ENCODE results near the gene B4GALT5. TPM values are rescaled to one million over a fixed set of nuclear protein-coding genes. Genes with fewer than 3 reads are reported as not detected.
"Not testable (repeated sequence)": the region's sequence is repeated elsewhere in the genome, so short reads cannot be mapped to it uniquely, and the experiment has no call there.

B4GALT5 gene
- polyA plus RNA-seq, 1 experiment = 26.7 TPM

DNA sequence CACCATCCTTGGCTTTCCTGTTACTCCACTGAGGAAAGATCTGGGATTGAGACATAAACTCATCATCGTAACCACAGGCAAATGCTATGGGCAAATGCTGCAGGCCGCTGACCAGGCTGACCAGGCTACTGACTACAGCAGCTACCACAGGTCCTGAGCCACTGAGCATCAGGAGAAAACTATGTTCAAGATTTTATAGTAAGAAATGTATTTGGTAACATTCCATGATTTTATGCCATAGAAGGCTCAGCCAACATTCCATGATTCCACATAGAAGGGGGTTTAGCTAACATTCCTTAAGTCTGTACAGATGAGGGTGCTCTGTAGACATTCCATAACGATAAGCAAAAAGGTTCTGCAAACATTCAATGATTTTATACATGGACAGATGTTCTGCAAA, 16.1 kb upstream of the B4GALT5 start:
- H3K36me3 ChIP-seq (ENCODE audit: control insufficient read depth, insufficient read depth, low read length) = no peaks in the 10 kb centered on the region
- H3K4me3 ChIP-seq (ENCODE audit: low read depth, low read length) = no peak overlapping the region
- ChIA-PET CTCF (interaction anchor here (0.7 to 1.5 kb wide), 3 partner anchors 11 to 159 kb away, joined by 3 to 5 read pairs (median 4); partner anchors contain the start of gene SLC9A8), POLR2A (no interaction called here)
- no peaks in the 10 kb centered on the region for H3K27me3 ChIP-seq (ENCODE audit: control insufficient read depth, insufficient read depth, low read length)
- peak; percentile 34 for DNase-seq (ENCODE audit: low read depth)
- TF ChIP-seq, protein P1, sequence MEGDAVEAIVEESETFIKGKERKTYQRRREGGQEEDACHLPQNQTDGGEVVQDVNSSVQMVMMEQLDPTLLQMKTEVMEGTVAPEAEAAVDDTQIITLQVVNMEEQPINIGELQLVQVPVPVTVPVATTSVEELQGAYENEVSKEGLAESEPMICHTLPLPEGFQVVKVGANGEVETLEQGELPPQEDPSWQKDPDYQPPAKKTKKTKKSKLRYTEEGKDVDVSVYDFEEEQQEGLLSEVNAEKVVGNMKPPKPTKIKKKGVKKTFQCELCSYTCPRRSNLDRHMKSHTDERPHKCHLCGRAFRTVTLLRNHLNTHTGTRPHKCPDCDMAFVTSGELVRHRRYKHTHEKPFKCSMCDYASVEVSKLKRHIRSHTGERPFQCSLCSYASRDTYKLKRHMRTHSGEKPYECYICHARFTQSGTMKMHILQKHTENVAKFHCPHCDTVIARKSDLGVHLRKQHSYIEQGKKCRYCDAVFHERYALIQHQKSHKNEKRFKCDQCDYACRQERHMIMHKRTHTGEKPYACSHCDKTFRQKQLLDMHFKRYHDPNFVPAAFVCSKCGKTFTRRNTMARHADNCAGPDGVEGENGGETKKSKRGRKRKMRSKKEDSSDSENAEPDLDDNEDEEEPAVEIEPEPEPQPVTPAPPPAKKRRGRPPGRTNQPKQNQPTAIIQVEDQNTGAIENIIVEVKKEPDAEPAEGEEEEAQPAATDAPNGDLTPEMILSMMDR (IDR thresholded peaks at IDR 0.05; ENCODE audit: insufficient read depth, low read depth, low read length) = no peak

DNA sequence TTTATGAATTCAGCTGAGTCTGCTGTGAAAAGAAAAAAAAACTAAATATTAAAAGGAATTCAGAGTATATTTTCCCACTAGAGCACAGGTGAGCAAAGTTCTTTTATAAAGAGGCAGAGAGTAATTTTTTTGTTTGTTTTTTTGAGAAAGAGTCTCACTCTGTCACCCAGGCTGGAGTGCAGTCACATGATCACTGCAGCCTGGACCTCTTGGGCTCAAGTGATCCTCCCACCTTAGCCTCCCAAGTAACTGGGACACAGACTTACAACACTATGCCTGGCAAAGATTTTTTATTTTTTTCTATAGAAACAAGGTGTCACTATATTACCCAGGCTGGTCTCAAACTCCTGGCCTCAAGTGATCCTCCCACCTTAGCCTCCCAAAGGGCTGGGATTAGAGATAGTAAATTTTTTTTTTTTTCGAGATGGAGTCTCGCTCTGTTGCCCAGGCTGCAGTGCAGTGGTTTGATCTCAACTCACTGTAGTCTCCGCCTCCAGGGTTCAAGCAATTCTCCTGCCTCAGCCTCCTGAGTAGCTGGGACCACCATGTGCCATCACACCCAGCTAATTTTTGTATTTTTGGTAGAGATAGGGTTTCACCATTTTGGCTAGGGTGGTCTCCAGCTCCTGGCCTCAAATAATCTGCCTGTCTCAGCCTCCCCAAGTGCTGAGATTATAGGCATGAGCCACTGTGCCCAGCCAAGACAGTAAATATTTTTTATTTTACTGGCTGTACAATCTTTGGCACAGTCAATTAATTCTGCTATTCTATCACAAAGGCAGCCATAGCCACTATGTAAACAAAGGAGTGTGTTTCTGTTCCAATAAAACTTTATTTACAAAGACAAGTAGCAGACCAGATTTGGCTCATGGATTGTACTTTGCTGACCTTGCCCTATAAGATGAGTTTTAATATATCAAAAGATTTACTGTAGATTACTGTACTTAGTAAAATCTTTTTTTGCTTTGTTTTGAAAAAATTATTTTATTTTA, 14.5 kb upstream of the B4GALT5 start:
- TF ChIP-seq, protein P1 (IDR thresholded peaks at IDR 0.05; ENCODE audit: insufficient read depth, low read depth, low read length) = no peak
- Histone ChIP-seq H3K4me3 (ENCODE audit: low read depth, low read length) (no peak overlapping the region), H3K36me3 (ENCODE audit: control insufficient read depth, insufficient read depth, low read length) (no peaks in the 10 kb centered on the region), H3K27me3 (ENCODE audit: control insufficient read depth, insufficient read depth, low read length) (no peaks in the 10 kb centered on the region)
- POLR2A ChIA-PET = interaction anchor here (0.7 kb wide), 1 partner anchor 12 kb away, joined by 3 read pairs; no protein-coding TSS in a partner anchor
- CTCF ChIA-PET = no interaction called here
- DNase-seq (ENCODE audit: low read depth) = no peak

DNA sequence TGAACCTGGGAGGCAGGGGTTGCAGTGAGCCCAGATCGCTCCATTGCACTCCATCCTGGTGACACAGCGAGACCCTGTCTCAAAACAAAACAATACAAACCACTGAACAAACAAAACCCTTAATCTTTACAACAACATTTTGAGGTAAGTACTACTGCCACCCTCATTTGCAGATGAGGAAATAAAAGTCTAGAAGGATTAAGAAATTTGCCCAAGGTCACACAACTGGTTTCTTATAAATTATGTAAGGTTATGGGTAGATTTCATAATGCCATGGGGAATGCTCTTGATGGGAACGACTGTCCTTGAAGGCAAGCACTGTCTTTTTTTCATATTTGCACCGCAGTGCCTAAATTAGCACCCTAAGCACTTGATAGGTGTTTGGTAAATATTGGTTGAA, 13.8 kb upstream of the B4GALT5 start:
- ChIA-PET POLR2A (no interaction called here), CTCF (no interaction called here)
- no peak for DNase-seq (ENCODE audit: low read depth)
- no peaks in the 10 kb centered on the region for H3K36me3 ChIP-seq (ENCODE audit: control insufficient read depth, insufficient read depth, low read length)
- TF ChIP-seq, protein P1 (IDR thresholded peaks at IDR 0.05; ENCODE audit: insufficient read depth, low read depth, low read length) = no peak
- no peaks in the 10 kb centered on the region for H3K27me3 ChIP-seq (ENCODE audit: control insufficient read depth, insufficient read depth, low read length)
- H3K4me3 ChIP-seq (ENCODE audit: low read depth, low read length) = no peak overlapping the region

DNA sequence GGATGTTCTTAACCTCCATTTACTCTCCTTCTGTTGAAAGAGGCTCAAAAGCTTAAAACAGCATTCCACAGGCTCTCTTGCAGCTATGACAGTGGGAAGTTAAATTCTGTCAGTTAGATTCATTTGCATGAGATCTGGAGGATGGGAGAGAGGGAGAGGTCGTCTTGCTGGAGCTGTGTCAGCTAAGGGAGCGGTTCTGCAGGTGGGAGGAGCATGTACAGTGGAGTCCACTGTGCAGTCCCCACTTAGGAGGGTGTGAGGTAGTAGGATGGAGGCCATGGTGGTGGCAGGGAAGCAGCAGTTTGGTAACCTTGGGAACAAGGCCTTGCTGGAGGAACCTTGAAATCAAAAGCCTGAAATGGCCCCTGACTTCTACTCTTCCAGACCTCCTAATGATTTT, 12.0 kb upstream of the B4GALT5 start:
- ChIA-PET CTCF (no interaction called here), POLR2A (no interaction called here)
- TF ChIP-seq, protein P1 (IDR thresholded peaks at IDR 0.05; ENCODE audit: insufficient read depth, low read depth, low read length) = no peak
- Histone ChIP-seq H3K4me3 (ENCODE audit: low read depth, low read length) (no peak overlapping the region), H3K27me3 (ENCODE audit: control insufficient read depth, insufficient read depth, low read length) (no peaks in the 10 kb centered on the region), H3K36me3 (ENCODE audit: control insufficient read depth, insufficient read depth, low read length) (no peaks in the 10 kb centered on the region)
- no peak for DNase-seq (ENCODE audit: low read depth)

DNA sequence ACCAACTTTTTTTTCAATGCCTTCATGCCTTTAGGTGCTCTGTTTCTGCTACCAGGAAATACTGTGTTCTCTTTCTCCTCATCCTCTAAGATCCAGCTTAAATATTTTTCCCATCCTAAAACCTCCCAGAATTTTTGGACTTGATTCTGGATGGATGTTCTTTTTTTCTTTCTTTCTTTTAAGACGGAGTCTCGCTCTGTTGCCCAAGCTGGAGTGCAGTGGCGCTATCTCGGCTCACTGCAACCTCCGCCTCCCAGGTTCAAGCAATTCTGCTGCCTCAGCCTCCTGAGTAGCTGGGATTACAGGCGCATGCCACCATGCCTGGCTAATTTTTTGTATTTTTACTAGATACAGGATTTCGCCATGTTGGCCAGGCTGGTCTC, 11.5 kb upstream of the B4GALT5 start:
- DNase-seq (ENCODE audit: low read depth); H3K36me3 ChIP-seq (ENCODE audit: control insufficient read depth, insufficient read depth, low read length); POLR2A ChIA-PET; H3K4me3 ChIP-seq (ENCODE audit: low read depth, low read length); H3K27me3 ChIP-seq (ENCODE audit: control insufficient read depth, insufficient read depth, low read length): not testable (repeated sequence)
- CTCF ChIA-PET = interaction anchor here (0.7 to 1.1 kb wide), 2 partner anchors 11 to 402 kb away, joined by 3 to 4 read pairs; no protein-coding TSS in a partner anchor

All from BJ (cell line).